Effector memory CD4-positive, alpha-beta T cell (primary cell): ENCODE measurements around the gene KRTAP9-4.

Source experiments
- DNase-seq, 3 donors: peaks; one replicate each; pipeline ENCODE4 v3.0.0-alpha.2; 2020
- H3K27ac ChIP-seq: 2 replicates; pipeline ENCODE4 v1.7.0; 2013; ENCODE audit warnings: mild to moderate bottlenecking, low read length, moderate library complexity; ENCODE audit not compliant: insufficient read depth, poor library complexity, severe bottlenecking
- H3K27me3 ChIP-seq: replicated peaks from 2 replicates; pipeline ENCODE4 v1.7.0; 2013; ENCODE audit warnings: mild to moderate bottlenecking, low read length; ENCODE audit not compliant: insufficient read depth, control insufficient read depth, poor library complexity, severe bottlenecking
- H3K36me3 ChIP-seq: 2 replicates; pipeline ENCODE4 v1.7.0; 2013; ENCODE audit warnings: mild to moderate bottlenecking, low read length, moderate library complexity; ENCODE audit not compliant: control insufficient read depth, insufficient read depth
- H3K4me1 ChIP-seq: 2 replicates; pipeline ENCODE4 v1.7.0; 2013; ENCODE audit warnings: low read length, mild to moderate bottlenecking; ENCODE audit not compliant: control insufficient read depth, insufficient read depth, poor library complexity, severe bottlenecking
- H3K4me3 ChIP-seq: 2 replicates; pipeline ENCODE4 v1.7.0; 2013; ENCODE audit warnings: low read length, low read depth, mild to moderate bottlenecking; ENCODE audit not compliant: insufficient read depth, poor library complexity, severe bottlenecking
- H3K9me3 ChIP-seq: 2 replicates; pipeline ENCODE4 v1.7.0; 2013; ENCODE audit warnings: mild to moderate bottlenecking, low read length, moderate library complexity; ENCODE audit not compliant: control insufficient read depth

Gene KRTAP9-4

DNA sequence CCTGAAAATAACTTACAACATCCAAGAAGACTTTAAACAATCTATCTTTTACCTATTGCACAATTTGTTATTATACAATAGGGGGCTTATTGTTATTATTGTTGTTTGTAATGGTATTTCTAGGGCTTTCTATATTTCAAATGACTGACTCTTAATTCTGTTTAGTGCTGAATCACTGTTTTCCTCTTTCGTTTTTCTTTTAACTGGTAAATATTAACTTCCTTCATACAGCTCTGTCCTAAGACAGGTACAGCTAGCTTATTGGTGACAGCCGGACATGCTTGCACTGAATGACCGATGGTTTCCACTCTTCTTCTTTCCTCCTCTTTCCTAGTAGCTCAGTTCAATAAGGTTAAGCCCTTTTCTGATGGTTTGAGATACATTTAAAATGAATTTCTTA is 37.6 kb downstream of the KRTAP9-4 start:
- H3K36me3 ChIP-seq: no peaks in the 10 kb centered on the region
- H3K27me3 ChIP-seq: no peaks in the 10 kb centered on the region
- DNase-seq: no peak
- no peaks in the 10 kb centered on the region for H3K9me3 ChIP-seq
- no peak overlapping the region for H3K27ac ChIP-seq
- no peak overlapping the region for H3K4me3 ChIP-seq
- H3K4me1 ChIP-seq: peaks cover 6% of the 10 kb centered on the region

DNA sequence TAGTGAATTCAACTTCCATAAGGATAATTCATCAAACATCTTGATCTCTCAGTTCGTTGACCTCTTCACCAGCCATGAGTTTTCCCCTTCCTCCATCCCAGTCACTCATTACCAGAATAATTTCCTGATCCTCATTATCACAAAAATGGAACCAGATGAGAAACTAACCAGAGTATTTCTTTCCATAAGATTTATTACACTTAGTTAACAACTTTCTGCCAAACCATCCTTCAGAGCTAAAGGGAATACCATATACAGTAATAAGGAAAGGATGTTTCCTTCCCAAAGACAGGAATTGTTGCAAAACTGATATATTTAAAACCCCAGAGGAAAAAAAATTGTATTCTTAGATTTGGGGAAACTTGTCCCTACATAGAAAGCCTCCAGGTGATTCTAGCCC is 44.5 kb downstream of the KRTAP9-4 start:
- H3K4me3 ChIP-seq: no peak overlapping the region
- H3K4me1 ChIP-seq: no peaks in the 10 kb centered on the region
- H3K27me3 ChIP-seq: no peaks in the 10 kb centered on the region
- no peaks in the 10 kb centered on the region for H3K9me3 ChIP-seq
- DNase-seq: no peak
- no peak overlapping the region for H3K27ac ChIP-seq
- no peaks in the 10 kb centered on the region for H3K36me3 ChIP-seq

DNA sequence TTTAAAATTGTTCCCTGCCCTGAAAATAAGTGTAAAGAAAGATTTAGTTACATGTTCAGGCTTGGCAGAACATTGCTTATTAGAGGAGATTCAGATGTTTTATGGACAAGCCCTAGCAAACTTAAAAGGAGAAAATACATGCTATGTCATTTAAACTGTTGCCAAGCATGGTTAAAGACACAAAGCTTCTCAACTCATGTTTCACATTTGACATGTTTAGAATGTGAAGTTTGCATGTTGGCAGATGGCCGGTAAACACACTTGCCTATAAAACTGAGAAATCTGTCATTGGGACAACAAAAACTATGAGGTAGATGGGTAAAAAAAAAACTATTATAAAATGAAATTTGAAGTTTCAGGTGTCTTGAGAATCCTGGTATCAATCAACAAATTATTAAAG is 47.4 kb downstream of the KRTAP9-4 start:
- Histone ChIP-seq H3K4me1 (no peaks in the 10 kb centered on the region), H3K4me3 (no peak overlapping the region), H3K27me3 (no peaks in the 10 kb centered on the region), H3K9me3 (no peaks in the 10 kb centered on the region), H3K36me3 (no peaks in the 10 kb centered on the region), H3K27ac (no peak overlapping the region)
- no peak for DNase-seq

DNA sequence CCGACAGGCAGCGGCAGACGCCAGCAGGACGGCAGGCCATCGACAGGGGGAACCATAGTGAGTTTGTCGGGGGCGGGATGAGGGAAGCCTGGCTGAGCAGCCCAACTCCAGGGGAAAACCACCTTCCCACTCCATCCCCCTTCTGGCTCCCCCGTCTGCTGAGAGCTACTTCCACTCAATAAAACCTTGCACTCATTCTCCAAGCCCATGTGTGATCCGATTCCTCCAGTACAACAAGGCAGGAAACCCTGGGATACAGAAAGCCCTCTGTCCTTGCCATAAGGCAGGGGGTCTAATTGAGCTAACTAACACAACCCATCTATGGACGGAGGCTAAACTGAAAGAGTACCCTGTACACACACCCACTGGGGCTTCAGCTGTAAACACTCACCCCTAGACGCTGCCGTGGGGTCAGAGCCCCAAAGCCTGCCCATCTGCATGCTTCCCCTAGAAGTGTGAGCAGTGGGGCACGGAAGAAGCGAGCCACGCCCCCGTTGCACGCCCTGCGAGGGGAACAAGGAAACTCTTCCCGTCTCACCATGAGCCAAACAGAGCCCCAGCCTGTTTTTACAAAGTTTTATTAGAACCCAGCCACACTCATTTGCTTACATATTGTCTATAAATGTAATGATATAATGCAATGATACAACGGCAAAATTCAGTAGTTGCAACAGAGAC is 49.1 kb downstream of the KRTAP9-4 start:
- H3K9me3 ChIP-seq: no peaks in the 10 kb centered on the region
- no peaks in the 10 kb centered on the region for H3K36me3 ChIP-seq
- no peak overlapping the region for H3K4me3 ChIP-seq
- DNase-seq: no peak
- H3K27ac ChIP-seq: no peak overlapping the region
- no peaks in the 10 kb centered on the region for H3K4me1 ChIP-seq
- H3K27me3 ChIP-seq: no peaks in the 10 kb centered on the region
